Neutrophil (primary cell): Measurements from ENCODE around the gene IRGQ.

Experiments
- H3K27ac ChIP-seq: fragments of 200-600 bp; sonication (generic); 2 replicates; pipeline ENCODE4 v1.5.1; 2016; ENCODE audit warnings: mild to moderate bottlenecking, moderate library complexity
- H3K27me3 ChIP-seq: fragments of 200-600 bp; sonication (generic); 2 replicates; pipeline ENCODE4 v1.6.0; 2016; ENCODE audit warnings: mild to moderate bottlenecking
- H3K36me3 ChIP-seq: fragments of 200-600 bp; sonication (generic); 2 replicates; pipeline ENCODE4 v1.5.1; 2017
- H3K4me1 ChIP-seq, 2 experiments: fragments of 200-600 bp in 1 of 2; sonication (generic) in 1 of 2; 1 replicate in 1 of 2; 2 replicates in 1 of 2; pipeline versions ENCODE4 v1.5.1 to v1.6.1; 2013 to 2016; ENCODE audit warnings: low read depth in 1 of 2, low read length in 1 of 2, mild to moderate bottlenecking in 1 of 2, moderate library complexity in 1 of 2; ENCODE audit not compliant: control insufficient read depth in 1 of 2, insufficient read depth in 1 of 2
- H3K4me3 ChIP-seq, 2 experiments: fragments of 200-600 bp in 1 of 2; sonication (generic) in 1 of 2; 1 replicate in 1 of 2; 2 replicates in 1 of 2; pipeline ENCODE4 v1.5.1; 2013 to 2016; ENCODE audit warnings: low read depth in 1 of 2, low read length in 1 of 2, mild to moderate bottlenecking in 1 of 2, moderate library complexity in 1 of 2
- H3K9me3 ChIP-seq: fragments of 200-600 bp; sonication (generic); 2 replicates; pipeline ENCODE4 v1.5.1; 2016
- TF ChIP-seq, protein P1 (sequence below): fragments of 200-600 bp; sonication (generic); IDR thresholded peaks from 2 replicates; pipeline ENCODE4 v1.5.1; 2016; ENCODE audit warnings: antibody characterized with exemption

Gene IRGQ

DNA sequence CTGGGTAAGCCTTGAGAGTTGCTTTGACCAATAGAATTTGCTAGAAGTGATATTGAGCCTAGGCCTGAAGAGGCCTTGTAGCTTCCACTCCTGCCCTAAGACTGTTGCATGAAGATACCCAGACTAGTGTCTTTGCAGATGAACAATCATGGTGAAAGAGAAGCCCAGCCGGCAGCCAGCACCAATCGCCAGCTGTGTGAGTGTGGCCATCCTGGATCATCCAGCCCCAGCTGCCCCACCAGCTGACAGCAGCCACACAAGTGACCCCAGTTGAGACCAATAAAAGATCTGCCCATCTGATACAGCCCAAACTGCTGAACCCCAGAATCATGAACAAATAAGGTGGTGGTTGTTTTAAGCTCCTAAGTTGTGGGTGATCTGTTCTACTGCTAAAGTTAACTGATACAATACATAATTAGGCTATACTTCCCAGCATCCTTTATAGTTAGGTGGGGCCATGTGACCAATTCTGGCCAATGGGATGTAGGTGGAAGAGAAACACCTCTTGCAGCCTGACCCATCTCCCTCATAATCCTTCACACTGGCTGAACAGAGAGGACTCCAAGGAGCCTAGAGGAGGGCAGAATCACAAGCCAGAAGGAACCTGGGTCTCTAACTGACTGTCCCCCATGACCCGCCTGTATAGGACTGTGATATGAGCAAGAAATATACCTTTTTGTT is 32.9 kb upstream of the IRGQ start:
- Histone ChIP-seq H3K27ac (no peak overlapping the region), H3K9me3 (no peaks in the 10 kb centered on the region), H3K4me1 (peaks cover 3 to 4% of the 10 kb centered on the region in 2 experiments), H3K4me3 (no peak overlapping the region), H3K36me3 (no peaks in the 10 kb centered on the region), H3K27me3 (peaks cover 45% of the 10 kb centered on the region)
- TF ChIP-seq, protein P1, sequence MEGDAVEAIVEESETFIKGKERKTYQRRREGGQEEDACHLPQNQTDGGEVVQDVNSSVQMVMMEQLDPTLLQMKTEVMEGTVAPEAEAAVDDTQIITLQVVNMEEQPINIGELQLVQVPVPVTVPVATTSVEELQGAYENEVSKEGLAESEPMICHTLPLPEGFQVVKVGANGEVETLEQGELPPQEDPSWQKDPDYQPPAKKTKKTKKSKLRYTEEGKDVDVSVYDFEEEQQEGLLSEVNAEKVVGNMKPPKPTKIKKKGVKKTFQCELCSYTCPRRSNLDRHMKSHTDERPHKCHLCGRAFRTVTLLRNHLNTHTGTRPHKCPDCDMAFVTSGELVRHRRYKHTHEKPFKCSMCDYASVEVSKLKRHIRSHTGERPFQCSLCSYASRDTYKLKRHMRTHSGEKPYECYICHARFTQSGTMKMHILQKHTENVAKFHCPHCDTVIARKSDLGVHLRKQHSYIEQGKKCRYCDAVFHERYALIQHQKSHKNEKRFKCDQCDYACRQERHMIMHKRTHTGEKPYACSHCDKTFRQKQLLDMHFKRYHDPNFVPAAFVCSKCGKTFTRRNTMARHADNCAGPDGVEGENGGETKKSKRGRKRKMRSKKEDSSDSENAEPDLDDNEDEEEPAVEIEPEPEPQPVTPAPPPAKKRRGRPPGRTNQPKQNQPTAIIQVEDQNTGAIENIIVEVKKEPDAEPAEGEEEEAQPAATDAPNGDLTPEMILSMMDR: no peak

DNA sequence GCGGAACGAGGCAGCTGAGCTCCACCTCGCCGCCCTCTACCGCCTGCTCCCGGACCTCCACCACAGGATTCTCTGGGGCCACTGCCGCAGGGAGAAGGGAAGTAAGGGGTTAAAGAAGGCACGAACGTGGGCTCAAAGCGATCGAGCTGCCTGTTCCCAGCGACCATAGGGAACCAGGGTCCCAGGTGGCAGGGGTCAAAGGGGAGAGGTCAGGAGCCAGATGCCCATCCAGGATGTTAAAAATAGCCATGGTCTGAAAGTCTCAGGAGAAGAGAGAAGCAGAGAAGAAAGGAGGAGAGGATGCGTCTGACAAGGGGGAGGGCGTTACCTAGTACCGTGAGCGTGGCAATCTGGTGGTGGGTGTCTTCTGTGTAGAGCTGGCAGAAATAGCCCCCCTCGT is 30.9 kb upstream of the IRGQ start:
- Histone ChIP-seq H3K27ac (no peak overlapping the region), H3K9me3 (no peaks in the 10 kb centered on the region), H3K4me3 (no peak overlapping the region), H3K36me3 (no peaks in the 10 kb centered on the region), H3K27me3 (peaks cover 37% of the 10 kb centered on the region), H3K4me1 (peaks cover 3 to 4% of the 10 kb centered on the region in 2 experiments)
- TF ChIP-seq, protein P1: no peak

DNA sequence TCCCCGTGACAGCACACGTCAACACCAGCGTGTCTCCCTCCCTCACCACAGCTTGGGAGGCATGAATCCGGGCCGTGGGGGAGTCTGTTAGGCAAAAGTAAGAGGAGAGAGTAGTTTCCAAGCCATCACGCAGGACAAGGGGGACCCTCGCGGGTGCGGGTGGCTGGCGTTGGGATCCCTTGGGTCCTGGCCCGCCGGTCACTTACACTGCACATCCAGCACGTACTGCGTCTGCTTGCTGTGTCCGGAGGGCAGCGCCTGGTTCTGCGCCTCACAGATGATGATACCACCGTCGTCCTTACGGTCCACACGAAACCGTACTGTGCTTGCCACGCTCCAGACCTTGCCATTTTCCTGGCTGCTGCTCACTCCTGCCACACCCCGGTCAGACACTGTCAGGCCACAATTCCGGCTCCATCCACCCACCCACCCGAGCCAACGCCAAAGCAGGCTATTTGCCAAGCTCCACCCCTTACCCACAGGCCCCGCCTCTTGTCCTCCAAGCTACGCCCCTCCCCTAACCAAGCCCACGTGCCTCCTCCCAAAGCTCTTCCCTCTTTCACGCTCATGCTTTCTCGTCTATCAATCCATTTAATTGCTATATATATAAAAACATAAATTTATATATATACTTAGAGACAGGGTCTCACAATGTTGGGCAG is 30.1 kb upstream of the IRGQ start:
- no peak overlapping the region for H3K27ac ChIP-seq
- peaks cover 33% of the 10 kb centered on the region for H3K27me3 ChIP-seq
- no peak overlapping the region for H3K4me3 ChIP-seq
- TF ChIP-seq, protein P1: no peak
- no peaks in the 10 kb centered on the region for H3K36me3 ChIP-seq
- H3K4me1 ChIP-seq: peaks cover 3 to 4% of the 10 kb centered on the region in 2 experiments
- H3K9me3 ChIP-seq: no peaks in the 10 kb centered on the region

DNA sequence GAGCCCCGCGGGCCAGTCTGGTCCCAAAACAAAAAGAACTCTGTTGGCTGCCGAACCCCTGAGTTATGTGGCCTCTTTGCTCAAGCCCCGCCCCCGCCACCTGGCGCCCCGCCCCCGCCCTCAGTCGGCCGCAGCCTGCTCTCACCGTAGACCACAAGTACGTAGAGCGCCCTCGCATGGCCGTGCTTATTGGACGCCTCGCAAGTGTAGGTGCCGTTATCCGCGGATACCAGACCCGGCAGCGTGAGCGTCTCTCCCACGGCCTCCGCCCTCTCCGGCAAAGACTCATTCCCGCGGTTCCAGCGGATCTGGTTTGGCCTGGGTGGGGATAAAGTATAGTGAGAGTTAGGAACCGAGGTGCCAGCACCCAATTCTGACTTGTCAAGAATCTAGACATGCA is 29.0 kb upstream of the IRGQ start:
- peaks cover 6% of the 10 kb centered on the region in 2 experiments for H3K4me1 ChIP-seq
- H3K36me3 ChIP-seq: no peaks in the 10 kb centered on the region
- TF ChIP-seq, protein P1: no peak
- H3K27me3 ChIP-seq: peaks cover 33% of the 10 kb centered on the region
- no peaks in the 10 kb centered on the region for H3K9me3 ChIP-seq
- no peak overlapping the region for H3K4me3 ChIP-seq
- no peak overlapping the region for H3K27ac ChIP-seq

DNA sequence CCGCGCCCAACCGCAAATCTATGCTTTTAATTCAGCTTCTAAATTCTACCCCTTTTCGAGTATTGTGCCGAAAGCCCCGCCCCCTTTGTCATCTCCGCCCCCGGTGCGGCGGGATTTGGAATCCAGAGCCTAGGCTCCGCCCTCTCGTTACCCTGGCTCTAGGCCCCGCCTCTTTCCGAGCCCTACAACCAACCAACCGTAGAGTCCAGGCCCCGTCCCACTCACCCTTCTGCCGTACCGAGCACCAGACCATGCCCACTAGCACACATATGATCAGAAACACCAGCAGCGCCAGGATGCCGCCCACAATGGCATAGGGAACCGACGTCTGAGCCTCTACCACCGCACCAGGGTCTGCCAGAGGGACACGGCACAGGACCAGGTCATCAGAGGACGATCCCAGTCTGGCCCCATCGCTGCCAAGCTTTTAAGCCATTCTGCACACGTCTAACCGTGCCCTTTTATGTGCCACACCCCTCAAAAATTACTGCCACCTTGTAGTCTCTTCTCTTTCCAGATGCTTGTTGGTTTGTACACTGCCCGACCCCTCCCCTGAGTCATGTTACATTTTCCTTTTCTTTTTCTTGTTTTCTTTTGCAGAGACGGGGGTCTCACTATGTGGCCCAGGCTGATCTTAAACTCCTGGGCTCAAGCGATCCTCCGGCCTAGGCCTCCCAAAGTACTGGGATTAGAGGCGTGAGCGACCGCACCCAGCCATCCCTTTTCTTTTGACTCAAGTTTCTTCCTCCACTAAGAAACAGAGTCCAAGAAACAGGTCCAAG is 28.1 kb upstream of the IRGQ start:
- Histone ChIP-seq H3K4me3 (no peak overlapping the region), H3K36me3 (no peaks in the 10 kb centered on the region), H3K4me1 (peaks cover 8 to 12% of the 10 kb centered on the region in 2 experiments), H3K27me3 (peaks cover 33% of the 10 kb centered on the region), H3K27ac (no peak overlapping the region), H3K9me3 (no peaks in the 10 kb centered on the region)
- TF ChIP-seq, protein P1: no peak
